ENCODE measurements around the gene SLC16A2. TPM values are rescaled to one million over a fixed set of nuclear protein-coding genes. Genes with fewer than 3 reads are reported as not detected.
"Not testable (repeated sequence)": the region's sequence is repeated elsewhere in the genome, so short reads cannot be mapped to it uniquely, and the experiment has no call there.

SLC16A2 gene
- total RNA-seq, 2 experiments from 2014 or later: 0.36 TPM

GRCh38 chrX:74510401-74510800, 89.1 kb downstream of the SLC16A2 start:
- no peak for ATAC-seq
- H3K27ac Mint-ChIP-seq: no peak overlapping the region
- intact Hi-C loops (cut with micrococcal nuclease): no loop called here
- no peaks in the 10 kb centered on the region for H3K4me1 Mint-ChIP-seq (ENCODE audit: low read depth)
- ChIA-PET CTCF (no interaction called here), POLR2A (no interaction called here)
- H3K36me3 Mint-ChIP-seq (ENCODE audit: low read depth): no peaks in the 10 kb centered on the region
- H3K4me3 Mint-ChIP-seq: no peak overlapping the region
- no peak for DNase-seq
- no peaks in the 10 kb centered on the region for H3K27me3 Mint-ChIP-seq
- no peak for TF ChIP-seq CTCF (IDR thresholded peaks at IDR 0.05)
- H3K9me3 Mint-ChIP-seq: no peaks in the 10 kb centered on the region

- no peaks in the 10 kb centered on the region for H3K36me3 Mint-ChIP-seq (ENCODE audit: low read depth)
These were observed 90.4 kb downstream of the SLC16A2 start for GRCh38 chrX:74511704-74512103.

GRCh38 chrX:74514384-74514783, 93.1 kb downstream of the SLC16A2 start:
- Mint-ChIP-seq H3K36me3 (ENCODE audit: low read depth) (no peaks in the 10 kb centered on the region), H3K9me3 (no peaks in the 10 kb centered on the region), H3K27me3 (no peaks in the 10 kb centered on the region), H3K4me1 (ENCODE audit: low read depth) (no peaks in the 10 kb centered on the region), H3K4me3 (no peak overlapping the region), H3K27ac (no peak overlapping the region)
- ATAC-seq (no peak), DNase-seq (no peak)
- ChIA-PET POLR2A (interaction anchor here (0.9 kb wide), 1 partner anchor 94 kb away, joined by 3 read pairs; the partner anchor contains the start of gene SLC16A2), CTCF (no interaction called here)
- no peak for TF ChIP-seq CTCF (IDR thresholded peaks at IDR 0.05)
- intact Hi-C loops (cut with micrococcal nuclease): no loop called here

More at GRCh38 chrX:74511704-74512103, 90.4 kb downstream of the SLC16A2 start:
- no peak for ATAC-seq
- Mint-ChIP-seq H3K27ac (no peak overlapping the region), H3K4me1 (ENCODE audit: low read depth) (no peaks in the 10 kb centered on the region), H3K9me3 (no peaks in the 10 kb centered on the region), H3K4me3 (no peak overlapping the region), H3K27me3 (no peaks in the 10 kb centered on the region)
- DNase-seq: no peak
- TF ChIP-seq CTCF (IDR thresholded peaks at IDR 0.05): no peak
- ChIA-PET POLR2A (no interaction called here), CTCF (no interaction called here)
- intact Hi-C loops (cut with micrococcal nuclease): no loop called here

GRCh38 chrX:74515356-74515755, 94.1 kb downstream of the SLC16A2 start:
- POLR2A ChIA-PET: no interaction called here
- CTCF ChIA-PET: no interaction called here
- Mint-ChIP-seq H3K27me3 (no peaks in the 10 kb centered on the region), H3K36me3 (ENCODE audit: low read depth) (no peaks in the 10 kb centered on the region), H3K9me3 (no peaks in the 10 kb centered on the region), H3K4me1 (ENCODE audit: low read depth) (no peaks in the 10 kb centered on the region), H3K27ac (no peak overlapping the region), H3K4me3 (no peak overlapping the region)
- no peak for DNase-seq
- no peak for TF ChIP-seq CTCF (IDR thresholded peaks at IDR 0.05)
- intact Hi-C loops (cut with micrococcal nuclease): no loop called here
- no peak for ATAC-seq

GRCh38 chrX:74516013-74516412, 94.7 kb downstream of the SLC16A2 start:
- H3K36me3 Mint-ChIP-seq (ENCODE audit: low read depth); DNase-seq; ATAC-seq; POLR2A ChIA-PET; H3K9me3 Mint-ChIP-seq; H3K27me3 Mint-ChIP-seq; CTCF ChIA-PET; H3K27ac Mint-ChIP-seq; H3K4me3 Mint-ChIP-seq; H3K4me1 Mint-ChIP-seq (ENCODE audit: low read depth); intact Hi-C loops (cut with micrococcal nuclease): not testable (repeated sequence)

GRCh38 chrX:74519870-74520269, 98.6 kb downstream of the SLC16A2 start:
- H3K36me3 Mint-ChIP-seq (ENCODE audit: low read depth): no peaks in the 10 kb centered on the region
- no peaks in the 10 kb centered on the region for H3K9me3 Mint-ChIP-seq
- no peak overlapping the region for H3K4me3 Mint-ChIP-seq
- intact Hi-C loops (cut with micrococcal nuclease): no loop called here
- ATAC-seq: no peak
- no peak overlapping the region for H3K27ac Mint-ChIP-seq
- no peak for DNase-seq
- CTCF ChIA-PET: no interaction called here
- no peaks in the 10 kb centered on the region for H3K27me3 Mint-ChIP-seq
- no peaks in the 10 kb centered on the region for H3K4me1 Mint-ChIP-seq (ENCODE audit: low read depth)
- no peak for TF ChIP-seq CTCF (IDR thresholded peaks at IDR 0.05)
- POLR2A ChIA-PET: no interaction called here

All from activated CD8-positive, alpha-beta T cell treated with anti-CD3 and anti-CD28 coated beads for 36 hours (primary cell).